SHP77 (cell line): ENCODE results near the gene VSTM5.
"Not testable (repeated sequence)": the region's sequence is repeated elsewhere in the genome, so short reads cannot be mapped to it uniquely, and the experiment has no call there.

Experiments used
- DNase-seq, 2 experiments: peaks; one replicate each; lab custom pipeline; 2025; lab: John Stamatoyannopoulos, UW

The VSTM5 gene

DNA sequence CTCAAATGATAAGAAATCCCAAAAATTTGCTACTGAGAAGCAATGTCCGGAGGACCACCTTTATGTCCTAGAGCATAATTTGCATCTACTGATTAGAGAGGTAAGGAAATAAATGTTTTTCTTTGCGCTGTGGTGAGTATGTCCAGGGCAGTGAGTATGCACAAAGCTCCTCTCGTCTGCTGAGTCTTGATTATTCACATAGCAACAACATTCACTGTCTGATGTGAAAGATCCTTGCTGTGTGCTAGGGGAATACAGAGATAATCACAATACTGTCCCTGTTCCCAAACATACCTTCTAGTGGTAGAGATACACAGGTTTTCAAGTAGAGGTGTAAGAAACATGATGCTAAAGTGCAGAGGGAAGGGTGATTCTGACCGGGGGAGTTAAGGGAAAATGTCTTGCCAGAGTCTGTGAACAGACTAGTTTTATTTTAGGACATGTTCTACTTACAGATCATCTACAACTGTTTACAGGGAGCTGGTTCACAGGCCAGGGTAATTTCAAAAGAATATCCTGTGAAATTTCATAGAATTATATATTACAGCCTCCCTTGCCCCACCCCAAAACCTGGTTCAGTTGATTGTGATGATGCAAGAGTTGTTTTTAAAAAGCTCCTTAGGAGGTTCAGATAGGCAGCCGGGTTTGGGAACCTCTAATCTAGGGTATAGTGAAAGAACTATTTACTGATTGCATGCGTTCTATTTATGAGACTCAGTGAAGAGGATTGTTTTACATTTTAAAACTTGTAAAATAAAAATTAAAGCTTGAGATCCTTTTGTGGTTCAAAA is 53.8 kb downstream of the VSTM5 start:
- no peak for DNase-seq

DNA sequence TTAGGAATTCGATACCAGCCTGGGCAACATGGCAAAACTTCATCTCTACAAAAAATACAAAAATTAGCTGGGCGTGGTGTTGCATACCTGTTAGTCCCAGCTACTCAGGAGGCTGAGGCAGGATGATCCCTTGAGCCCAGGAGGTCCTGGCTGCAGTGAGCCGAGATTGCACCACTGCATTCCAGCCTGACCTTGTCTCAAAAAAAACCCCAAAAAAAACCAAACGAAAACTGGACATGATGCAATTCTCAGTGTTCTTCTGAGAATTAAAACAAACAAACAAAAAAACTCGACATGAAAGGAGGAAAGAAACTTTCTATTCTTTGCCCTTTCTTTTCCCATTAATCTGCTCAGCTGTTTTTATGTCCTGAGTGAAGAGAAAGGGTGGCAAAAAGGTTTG is 58.9 kb downstream of the VSTM5 start:
- no peak for DNase-seq

DNA sequence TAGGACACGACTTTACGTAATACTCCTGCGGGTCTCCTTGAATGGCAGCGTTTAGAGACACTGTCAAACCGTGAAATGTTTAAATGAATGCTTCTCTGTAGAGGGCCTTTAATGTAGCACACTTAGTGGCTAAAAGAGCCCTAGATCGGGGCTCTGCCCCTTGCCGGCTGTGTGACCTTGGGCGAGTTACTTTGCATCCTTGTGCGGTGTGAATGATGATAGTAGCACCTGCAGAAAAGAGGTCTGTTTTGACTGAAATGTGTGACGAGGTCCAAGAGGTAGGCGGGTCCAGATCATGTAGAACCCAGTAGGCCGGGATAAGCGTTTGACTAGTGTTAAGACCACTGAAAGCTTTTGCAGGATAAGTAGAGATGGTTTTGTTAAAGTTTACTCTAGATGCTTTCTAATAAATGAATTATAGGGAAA is 65.5 kb downstream of the VSTM5 start:
- DNase-seq, result no peak

DNA sequence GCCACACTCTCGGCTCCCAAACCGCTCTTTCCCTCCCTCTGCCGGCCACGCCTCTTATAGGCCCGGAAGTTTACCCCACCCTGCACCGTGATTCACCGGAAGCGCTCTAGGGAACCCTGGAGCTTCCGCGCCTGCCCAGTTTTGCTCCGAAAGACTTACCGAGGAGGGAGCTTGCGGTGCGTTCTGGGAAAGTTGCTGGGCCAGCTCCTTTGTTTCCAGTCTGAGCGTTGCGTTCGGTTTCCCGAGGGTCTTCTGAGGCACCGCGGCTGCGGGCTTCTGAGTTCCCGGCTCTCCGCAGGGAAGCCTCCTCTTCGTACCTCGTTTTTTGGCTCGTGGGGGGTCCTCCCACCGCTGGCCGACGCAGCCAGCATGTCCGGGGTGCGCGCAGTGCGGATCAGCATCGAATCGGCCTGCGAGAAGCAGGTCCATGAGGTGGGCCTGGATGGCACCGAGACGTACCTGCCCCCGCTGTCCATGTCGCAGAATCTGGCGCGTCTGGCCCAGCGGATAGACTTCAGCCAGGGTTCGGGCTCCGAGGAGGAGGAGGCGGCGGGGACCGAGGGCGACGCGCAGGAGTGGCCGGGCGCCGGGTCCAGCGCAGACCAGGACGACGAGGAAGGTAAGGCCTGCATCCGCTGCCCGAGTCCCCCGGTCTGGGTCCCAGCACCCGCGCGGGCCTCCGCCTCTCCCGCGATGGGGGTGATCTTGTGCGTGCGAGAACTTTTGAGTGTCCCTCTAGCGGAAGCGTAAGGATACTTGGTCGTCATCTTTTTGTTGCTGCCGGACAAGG is 66.1 kb downstream of the VSTM5 start, which contains the start of gene MED17:
Gene MED17, plus strand, starts transcription at position 138 of the 790 bp plus-strand sequence. Its CDS starts 232 bp downstream, at position 370.
- peak; percentile 92 to 94 for DNase-seq

DNA sequence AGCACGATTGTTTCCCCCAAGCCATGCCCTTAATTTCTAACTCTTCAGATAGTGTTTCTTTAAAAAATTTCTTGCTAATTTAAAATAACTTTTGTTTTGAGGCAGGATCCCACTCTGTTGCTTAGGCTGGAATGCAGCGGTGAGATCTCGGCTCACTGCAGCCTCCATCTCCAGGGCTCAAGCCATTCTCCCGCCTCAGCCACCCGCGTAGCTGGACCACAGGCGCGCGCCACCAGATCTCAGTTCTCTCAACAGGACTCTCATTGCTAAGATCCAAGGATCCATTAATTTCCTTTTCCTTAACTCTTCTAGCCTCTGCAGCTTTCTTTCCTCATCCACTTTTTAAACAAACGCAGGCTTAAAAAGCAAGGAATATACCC is 66.7 kb downstream of the VSTM5 start:
- peak in 1 of 2 experiments; percentile 74 for DNase-seq

DNA sequence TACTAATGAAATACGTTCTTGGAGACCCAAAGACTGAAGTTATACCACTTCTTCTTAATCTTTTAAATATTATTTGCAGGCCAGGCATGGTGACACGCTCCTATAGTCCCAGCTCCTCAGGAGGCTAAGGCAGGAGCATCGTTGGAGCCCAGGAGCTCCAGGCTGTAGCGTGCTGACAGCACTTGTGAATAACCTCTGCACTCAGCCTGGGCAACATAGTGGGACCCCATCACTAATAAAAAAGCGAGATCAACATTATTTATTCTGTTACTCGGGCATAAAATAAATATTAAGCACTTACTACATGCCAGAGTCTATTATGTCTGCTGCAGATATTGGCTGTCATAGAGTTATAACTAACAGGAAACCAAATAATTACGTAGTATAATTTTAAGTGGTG is 67.1 kb downstream of the VSTM5 start:
- DNase-seq, result no peak

DNA sequence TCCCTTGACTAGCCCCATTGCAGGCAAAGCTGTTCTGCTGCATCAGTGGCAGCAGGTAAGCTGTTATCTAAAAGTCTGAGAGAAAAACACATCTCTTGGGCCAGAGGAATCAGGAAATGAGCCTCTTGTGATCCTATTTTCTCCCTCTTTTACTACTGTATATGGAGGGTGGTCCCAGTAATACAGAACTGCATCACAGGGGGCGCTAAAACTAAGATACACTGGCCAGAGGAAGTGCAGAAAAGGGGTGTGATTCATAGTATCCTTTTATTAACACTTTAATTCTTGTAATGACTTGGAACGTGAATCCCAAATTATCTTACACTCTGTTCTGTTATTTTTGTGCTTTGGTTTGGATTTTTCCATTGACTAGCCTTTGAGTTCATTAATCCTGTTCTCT is 75.1 kb downstream of the VSTM5 start:
- no peak for DNase-seq

DNA sequence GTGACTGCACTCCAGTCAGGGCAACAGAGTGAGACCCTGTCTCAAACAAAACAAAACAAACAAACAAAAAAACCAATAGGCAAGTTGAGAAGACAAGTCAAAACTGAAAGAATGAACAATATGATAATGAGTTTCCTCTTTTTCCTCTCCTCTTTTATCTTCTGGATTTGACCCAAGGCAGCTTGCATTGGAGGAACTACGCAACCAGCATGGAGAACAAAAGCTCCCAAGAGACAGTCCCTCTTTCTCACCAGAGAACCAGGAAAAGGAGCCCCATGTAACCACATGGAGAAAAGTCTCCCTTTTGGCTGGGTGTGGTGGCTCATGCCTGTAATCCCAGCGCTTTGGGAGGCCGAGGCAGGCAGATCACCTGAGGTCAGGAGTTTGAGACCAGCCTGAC is 75.9 kb downstream of the VSTM5 start:
- DNase-seq, result not testable (repeated sequence)

DNA sequence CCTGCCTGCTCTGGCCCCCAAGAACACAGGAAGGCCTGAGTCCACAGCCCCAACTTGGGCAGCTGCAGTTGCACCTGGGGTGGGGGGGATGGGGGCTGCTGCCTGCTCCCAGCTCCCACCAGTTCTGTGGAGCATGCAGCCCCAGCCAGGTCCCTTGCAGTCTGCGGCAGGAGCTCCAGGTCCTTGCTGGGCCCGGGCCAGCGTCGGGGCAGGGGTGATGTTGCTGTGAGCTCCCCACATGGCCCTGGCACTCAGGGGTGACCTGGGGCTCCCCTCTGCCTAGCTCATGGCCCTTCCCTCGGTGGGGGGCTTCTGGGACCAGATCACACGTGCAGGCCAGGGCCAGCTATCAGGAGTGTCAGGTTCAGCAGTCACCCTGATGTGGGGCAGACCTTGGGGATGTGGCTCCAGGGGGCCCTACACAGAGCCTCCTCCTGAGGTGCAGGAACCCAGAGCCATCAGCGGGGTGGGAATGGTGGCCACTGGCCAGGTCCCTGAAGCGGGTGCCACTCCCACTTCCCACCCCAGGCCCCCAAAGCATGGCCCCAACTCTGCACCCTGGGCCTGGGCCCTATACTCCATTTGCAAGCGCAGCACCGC is 76.7 kb downstream of the VSTM5 start:
- DNase-seq, result no peak

DNA sequence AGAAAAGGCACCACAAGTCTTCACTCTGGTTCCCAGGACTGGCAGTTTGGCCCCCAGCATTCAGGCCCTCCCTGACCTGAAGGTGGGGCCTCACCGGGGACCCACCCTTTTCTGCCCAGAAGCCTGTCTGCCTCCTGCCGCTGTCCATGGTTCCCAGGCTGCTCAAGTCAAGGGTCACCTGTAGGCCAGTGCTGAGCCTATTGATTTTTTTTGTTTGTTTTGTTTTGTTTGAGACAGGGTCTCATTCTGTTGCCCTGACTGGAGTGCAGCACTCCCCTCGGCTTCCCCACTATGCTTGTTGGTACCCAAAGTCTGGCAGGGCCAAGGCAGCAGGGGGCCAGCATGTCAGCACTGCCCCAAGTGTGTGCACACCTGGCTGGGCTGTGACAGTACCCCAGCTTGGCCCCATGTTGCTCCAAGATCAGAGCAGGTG is 77.4 kb downstream of the VSTM5 start:
- no peak for DNase-seq

DNA sequence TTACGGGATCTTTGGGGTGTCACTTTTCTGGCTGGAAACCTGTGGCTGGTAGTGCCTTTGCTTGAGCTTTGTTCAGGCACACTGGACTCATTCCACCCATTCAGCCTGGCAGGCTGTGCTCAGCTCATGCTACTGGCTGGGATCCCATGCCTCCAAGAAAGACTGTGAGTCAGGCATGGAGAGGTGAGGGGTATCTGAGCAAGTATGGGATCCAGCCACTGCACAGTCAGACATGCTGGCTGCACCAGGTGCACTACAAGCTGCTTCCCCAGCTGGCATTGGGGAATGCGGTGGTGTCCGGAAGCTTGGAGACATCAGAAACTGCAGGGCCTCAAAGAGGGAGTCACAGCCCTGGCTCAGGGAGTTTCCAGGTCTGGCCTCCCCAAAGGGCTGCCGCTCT is 78.3 kb downstream of the VSTM5 start:
- DNase-seq, result no peak

DNA sequence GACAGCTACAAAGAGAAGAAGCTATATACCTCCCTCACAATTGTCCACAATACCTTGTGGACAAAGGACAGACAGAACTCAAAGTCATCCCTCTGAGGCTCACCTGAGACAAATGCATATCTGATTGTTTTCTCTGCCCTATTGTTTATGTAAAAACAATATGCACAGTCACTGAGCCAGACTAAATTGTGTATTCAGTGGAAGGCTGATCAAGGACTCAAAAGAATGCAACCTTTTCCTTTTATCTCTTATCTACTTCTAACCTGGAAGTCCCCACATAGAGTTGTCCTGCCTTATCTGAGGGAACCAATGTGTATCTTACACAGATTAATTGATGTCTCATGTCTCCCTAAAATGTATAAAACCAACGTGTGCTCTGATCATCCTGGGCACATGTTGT is 80.3 kb downstream of the VSTM5 start:
- DNase-seq, result no peak
